ENCODE measurements around the gene MAP4K2. TPM values are rescaled to one million over a fixed set of nuclear protein-coding genes. Genes with fewer than 3 reads are reported as not detected.

MAP4K2 gene
- total and polyA plus RNA-seq, 2 of the 13 experiments (the other 11 are each of a cell fraction or from before 2014, with no cell fraction given): 8.3 to 17.6 TPM

- no peak for FAIRE-seq
- 0% methylated on average over 1 of the region's 19 CpGs for WGBS (ENCODE audit: low lambda C conversion rate)
- peak; percentile 18; the same call in 1 of the 2 replicates for TF ChIP-seq NR2C2 (CRISPR knock-in tag; IDR thresholded peaks at IDR 0.05; ENCODE audit: borderline replicate concordance)
- no peak for TF ChIP-seq CAMTA2 (CRISPR knock-in tag; IDR thresholded peaks at IDR 0.05; ENCODE audit: borderline replicate concordance)
- TF ChIP-seq THAP11 (CRISPR knock-in tag; IDR thresholded peaks at IDR 0.05): peak; percentile 80
- 0 out of 2 replicates have a peak, but pooled peaks have one; percentile 44 for TF ChIP-seq ZNF639 (CRISPR knock-in tag; conservative IDR thresholded peaks at IDR 0.05)
- TF ChIP-seq TP53 (CRISPR knock-in tag; conservative IDR thresholded peaks at IDR 0.05): peak; percentile 91; the same call in 1 of the 2 replicates
- TF ChIP-seq ZNF556 (CRISPR knock-in tag; IDR thresholded peaks at IDR 0.05; ENCODE audit: borderline replicate concordance): no peak
- 0 out of 2 replicates have a peak, but pooled peaks have one; percentile 5 for TF ChIP-seq ZNF691 (CRISPR knock-in tag; IDR thresholded peaks at IDR 0.05; ENCODE audit: borderline replicate concordance, low read depth)
- 0 out of 2 replicates have a peak, but pooled peaks have one; percentile 61 for TF ChIP-seq ZNF772 (CRISPR knock-in tag; IDR thresholded peaks at IDR 0.05)
- TF ChIP-seq ZBTB37 (CRISPR knock-in tag; IDR thresholded peaks at IDR 0.05): no peak
- no peak for TF ChIP-seq ZFP36L2 (CRISPR knock-in tag; IDR thresholded peaks at IDR 0.05)
- peak; percentile 39; the same call in 1 of the 2 replicates for TF ChIP-seq CREM (IDR thresholded peaks at IDR 0.05)
- no peak for TF ChIP-seq CREM (CRISPR knock-in tag; IDR thresholded peaks at IDR 0.05)
- TF ChIP-seq TGIF2 (CRISPR knock-in tag; IDR thresholded peaks at IDR 0.05): peak; percentile 82
- peak; percentile 24; the same call in 1 of the 2 replicates for TF ChIP-seq RXRA (CRISPR knock-in tag; IDR thresholded peaks at IDR 0.05)
- TF ChIP-seq FOXK2 (IDR thresholded peaks at IDR 0.05): 0 out of 2 replicates have a peak, but pooled peaks have one; percentile 23
- TF ChIP-seq YEATS4 (CRISPR knock-in tag; IDR thresholded peaks at IDR 0.05; ENCODE audit: borderline replicate concordance): peak; percentile 41; the same call in 1 of the 2 replicates
- TF ChIP-seq ZBTB8A (CRISPR knock-in tag; IDR thresholded peaks at IDR 0.05; ENCODE audit: borderline replicate concordance, low read depth): no peak
- no peak for TF ChIP-seq YY1 (IDR thresholded peaks at IDR 0.05; ENCODE audit: insufficient read depth, insufficient replicate concordance, low read depth, low read length)
- peak; percentile 76; the same call in 1 of the 2 replicates for TF ChIP-seq FOSL1 (CRISPR knock-in tag; IDR thresholded peaks at IDR 0.05; ENCODE audit: borderline replicate concordance)
- no peak for TF ChIP-seq ZNF20 (CRISPR knock-in tag; IDR thresholded peaks at IDR 0.05)
- peak; percentile 41 for TF ChIP-seq SRSF1 (optimal IDR thresholded peaks at IDR 0.05; ENCODE audit: low read depth, low read length)
Measured at GRCh38 chr11:64842851-64843685, 40.1 kb upstream of the MAP4K2 start.

More at GRCh38 chr11:64842851-64843685, 40.1 kb upstream of the MAP4K2 start:
- H4K20me1 ChIP-seq (ENCODE audit: insufficient read depth, low read length): no peaks in the 10 kb centered on the region
- peak overlapping the region; percentile 15 for H3K27ac ChIP-seq (ENCODE audit: extremely low read length, insufficient read depth, low read length)
- DNase-seq (ENCODE audit: low spot score) (peak; percentile 70), ATAC-seq (peak; percentile 40)
- peak overlapping the region; percentile 99 for H3K4me2 ChIP-seq (ENCODE audit: low read depth, low read length)
- ChIA-PET POLR2A (interaction anchor here (1.0 to 4.5 kb wide), 13 partner anchors 9 to 171 kb away, joined by 3 to 20 read pairs (median 5); partner anchors contain the start of genes ARL2, MAP4K2 and SF1), CTCF (ENCODE audit: low intra/inter-chr PET ratio, low total read pairs) (interaction anchor here (0.5 to 1.9 kb wide), 2 partner anchors 12 to 51 kb away, joined by 3 to 8 read pairs; no protein-coding TSS in a partner anchor)
- BruUV-seq (replicated peaks): no TSS peak
- H3K4me3 ChIP-seq (replicated peaks in 1 of 3; ENCODE audit: insufficient read depth in 1 of 3, low read depth in 2 of 3, low read length in 3 of 3): peak overlapping the region; percentile 57 to 84 (median 68)
- no peaks in the 10 kb centered on the region for H3K79me2 ChIP-seq (ENCODE audit: insufficient read depth, low read length)
- peaks cover 56% of the 10 kb centered on the region for H3K4me1 ChIP-seq (ENCODE audit: insufficient read depth, low read length)
- intact Hi-C loops (cut with micrococcal nuclease; ENCODE audit: unreplicated experiment) (loop anchor here (10.0 kb wide), 1 partner anchor 58 kb away; no protein-coding TSS in a partner anchor), in situ Hi-C loops (cut with HindIII; ENCODE audit: extremely low pct_ligation_motif_present, low pct_unique_long_range_greater_than_20kb) (loop anchor here (5.0 kb wide), 1 partner anchor 41 kb away; the partner anchor contains the start of gene MAP4K2)
- no peaks in the 10 kb centered on the region for H3K9me3 ChIP-seq (ENCODE audit: low read length)
- no peak overlapping the region for H2AFZ ChIP-seq (ENCODE audit: low read length)
- H3K27me3 ChIP-seq (ENCODE audit: control insufficient read depth in 1 of 2, insufficient read depth in 2 of 2, low read length in 2 of 2): no peaks in the 10 kb centered on the region; a peak in 2 of 5 replicates
- H3K36me3 ChIP-seq (replicated peaks in 1 of 2; ENCODE audit: control insufficient read depth in 1 of 2, insufficient read depth in 2 of 2, low read length in 2 of 2): no peaks in the 10 kb centered on the region
- peak overlapping the region; percentile 44 for H3K9ac ChIP-seq (ENCODE audit: insufficient read depth, low read depth, low read length)
